Astrocyte (in vitro differentiated cells and primary cell): ENCODE results near the gene ZFPM1. TPM values are rescaled to one million over a fixed set of nuclear protein-coding genes. Genes with fewer than 3 reads are reported as not detected.

ENCODE experiments used
- DNase-seq: peaks from one replicate; pipeline ENCODE4 v3.0.0-alpha.2; 2010; ENCODE audit warnings: low read depth
- FAIRE-seq: peaks from 2 replicates; lab custom pipeline; 2011; peaks lifted over from hg19 to GRCh38; lab: Jason Lieb, UNC
- H2AFZ ChIP-seq: 2 replicates; pipeline ENCODE4 v1.6.0; 2012; ENCODE audit warnings: low read depth, low read length, inconsistent platforms
- H3K27ac ChIP-seq: 2 replicates; pipeline ENCODE4 v1.5.1; 2011; ENCODE audit warnings: low read depth, low read length, inconsistent platforms
- H3K27me3 ChIP-seq: 2 replicates; pipeline ENCODE4 v1.6.0; 2011; ENCODE audit warnings: low read length, inconsistent platforms; ENCODE audit not compliant: insufficient read depth
- H3K36me3 ChIP-seq: 2 replicates; pipeline ENCODE4 v1.5.1; 2011; ENCODE audit warnings: low read length, inconsistent platforms; ENCODE audit not compliant: insufficient read depth
- H3K4me1 ChIP-seq: 2 replicates; pipeline ENCODE4 v1.5.1; 2011; ENCODE audit warnings: low read length, inconsistent platforms; ENCODE audit not compliant: insufficient read depth
- H3K4me2 ChIP-seq: 2 replicates; pipeline ENCODE4 v1.6.0; 2012; ENCODE audit warnings: low read length, inconsistent platforms
- H3K4me3 ChIP-seq: 2 replicates; pipeline ENCODE4 v1.5.1; 2011; ENCODE audit warnings: low read depth, mild to moderate bottlenecking, low read length, inconsistent platforms; ENCODE audit not compliant: insufficient read depth
- H3K79me2 ChIP-seq: 2 replicates; pipeline ENCODE4 v1.6.0; 2012; ENCODE audit warnings: mild to moderate bottlenecking, low read length, inconsistent platforms; ENCODE audit not compliant: insufficient read depth
- H3K9ac ChIP-seq: 2 replicates; pipeline ENCODE4 v1.6.0; 2012; ENCODE audit warnings: mild to moderate bottlenecking, low read length, inconsistent platforms
- H3K9me3 ChIP-seq: 2 replicates; pipeline ENCODE4 v1.5.1; 2012; ENCODE audit warnings: low read depth, mild to moderate bottlenecking, low read length, inconsistent platforms; ENCODE audit not compliant: insufficient read depth
- H4K20me1 ChIP-seq: 2 replicates; pipeline ENCODE4 v1.6.0; 2012; ENCODE audit warnings: low read length, inconsistent platforms; ENCODE audit not compliant: insufficient read depth
- H3K27ac Mint-ChIP-seq: one replicate; pipeline ENCODE4 v1.8.0; 2021; ENCODE audit warnings: mild to moderate bottlenecking, mixed read lengths; ENCODE audit not compliant: unreplicated experiment
- H3K27me3 Mint-ChIP-seq: one replicate; pipeline ENCODE4 v1.8.0; 2021; ENCODE audit warnings: low read depth, mixed read lengths; ENCODE audit not compliant: unreplicated experiment
- H3K36me3 Mint-ChIP-seq: one replicate; pipeline ENCODE4 v1.8.0; 2021; ENCODE audit warnings: low read depth, mixed read lengths; ENCODE audit not compliant: unreplicated experiment
- H3K4me1 Mint-ChIP-seq: one replicate; pipeline ENCODE4 v1.8.0; 2021; ENCODE audit warnings: low read depth, mixed read lengths; ENCODE audit not compliant: unreplicated experiment
- H3K4me3 Mint-ChIP-seq: one replicate; pipeline ENCODE4 v1.8.0; 2021; ENCODE audit warnings: mild to moderate bottlenecking, moderate library complexity, mixed read lengths; ENCODE audit not compliant: unreplicated experiment
- H3K9me3 Mint-ChIP-seq: one replicate; pipeline ENCODE4 v1.8.0; 2021; ENCODE audit warnings: mild to moderate bottlenecking, mixed read lengths; ENCODE audit not compliant: unreplicated experiment
- CTCF ChIP-seq: IDR thresholded peaks from 2 replicates; pipeline ENCODE4 v1.5.1; 2011; ENCODE audit warnings: low read depth, mild to moderate bottlenecking, inconsistent platforms, low read length, moderate library complexity; ENCODE audit not compliant: insufficient read depth
- EZH2 ChIP-seq: IDR thresholded peaks from 2 replicates; pipeline ENCODE4 v1.6.1; 2012; ENCODE audit warnings: mild to moderate bottlenecking, low read length, inconsistent platforms; ENCODE audit not compliant: insufficient read depth
- total RNA-seq: library from RNA; stranded (reverse); gene quantifications from 2 replicates; pipeline ENCODE4 v1.2.1, GENCODE V29; 2021

ZFPM1 gene
- total RNA-seq, 1 donor from 2014 or later, result 8.6 TPM

DNA sequence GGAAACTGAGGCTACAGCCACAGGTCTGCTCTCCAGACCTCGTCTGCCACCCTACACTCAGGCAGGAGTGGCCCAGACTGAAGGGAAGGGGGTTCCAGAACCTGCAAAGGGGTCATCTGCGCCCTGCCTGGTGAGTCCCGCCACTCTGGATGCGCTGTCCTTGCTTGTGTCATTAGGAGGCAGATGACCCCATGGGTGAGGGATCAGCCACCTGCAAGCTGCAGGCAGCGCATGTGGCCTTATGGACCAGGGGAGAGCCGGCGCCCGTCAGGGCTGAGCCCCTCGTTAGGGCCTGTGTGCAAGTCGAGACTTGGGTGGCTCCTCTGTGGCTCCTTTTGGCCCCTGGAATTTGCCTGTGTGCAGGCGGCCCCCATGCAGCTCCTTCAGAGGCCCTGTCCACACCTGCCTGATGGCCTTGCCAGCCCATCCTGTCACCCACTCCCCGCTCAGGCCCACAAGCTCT, 5.7 kb downstream of the ZFPM1 start:
- H3K27me3 ChIP-seq, result no peaks in the 10 kb centered on the region
- no peak overlapping the region for H3K27ac ChIP-seq
- FAIRE-seq (no peak), DNase-seq (no peak)
- Mint-ChIP-seq H3K4me3 (no peak overlapping the region), H3K27me3 (no peaks in the 10 kb centered on the region), H3K27ac (peak overlapping the region; percentile 58), H3K36me3 (no peaks in the 10 kb centered on the region), H3K4me1 (peaks cover 6% of the 10 kb centered on the region), H3K9me3 (no peaks in the 10 kb centered on the region)
- H3K9ac ChIP-seq, result no peak overlapping the region
- H3K9me3 ChIP-seq, result no peaks in the 10 kb centered on the region
- no peaks in the 10 kb centered on the region for H3K36me3 ChIP-seq
- no peak overlapping the region for H3K4me3 ChIP-seq
- peaks cover 68% of the 10 kb centered on the region for H3K79me2 ChIP-seq
- H3K4me1 ChIP-seq, result peaks cover 37% of the 10 kb centered on the region
- no peak overlapping the region for H3K4me2 ChIP-seq
- no peak overlapping the region for H2AFZ ChIP-seq
- TF ChIP-seq EZH2 (no peak), CTCF (no peak)
- peaks cover 94% of the 10 kb centered on the region for H4K20me1 ChIP-seq

DNA sequence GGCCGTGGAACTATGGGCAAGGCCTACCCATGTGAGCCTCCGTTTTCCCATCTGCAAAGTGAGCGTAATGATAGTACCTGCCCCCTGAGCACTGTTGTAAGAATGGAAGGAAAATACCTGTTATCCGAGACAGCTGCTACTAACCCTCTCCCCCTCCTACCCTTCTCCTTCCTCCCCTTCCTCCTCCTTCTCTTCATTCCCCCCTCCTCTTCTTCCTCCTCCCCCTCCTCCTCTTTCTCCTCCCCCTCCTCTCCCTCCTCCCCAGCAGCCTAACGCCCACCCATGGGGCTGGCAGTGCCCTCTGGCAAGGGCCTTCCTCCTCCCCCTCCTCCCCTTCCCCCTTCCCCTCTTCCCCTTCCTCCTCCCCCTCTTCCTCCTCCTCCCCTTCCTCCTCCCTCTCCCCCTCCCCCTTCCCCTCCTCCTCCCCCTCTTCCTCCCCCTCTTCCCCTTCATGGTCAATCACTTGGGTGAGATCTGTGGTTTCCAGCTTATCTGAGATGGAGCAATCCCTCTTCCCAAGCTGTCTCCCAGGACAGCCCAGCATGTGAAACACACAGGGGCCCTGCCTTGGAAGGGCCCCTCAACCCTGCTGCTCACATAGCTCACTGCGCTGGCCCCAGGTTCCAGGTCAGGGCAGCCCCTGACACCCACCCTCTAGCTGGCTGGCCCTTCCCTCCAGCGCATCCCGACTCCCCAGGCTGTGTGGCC, 6.4 kb downstream of the ZFPM1 start:
- Histone ChIP-seq H3K27me3 (no peaks in the 10 kb centered on the region), H3K9me3 (no peaks in the 10 kb centered on the region), H3K36me3 (no peaks in the 10 kb centered on the region), H2AFZ (no peak overlapping the region), H4K20me1 (peaks cover 94% of the 10 kb centered on the region), H3K79me2 (peaks cover 69% of the 10 kb centered on the region), H3K4me1 (peaks cover 30% of the 10 kb centered on the region), H3K4me3 (no peak overlapping the region), H3K9ac (no peak overlapping the region), H3K27ac (no peak overlapping the region), H3K4me2 (no peak overlapping the region)
- no peaks in the 10 kb centered on the region for H3K36me3 Mint-ChIP-seq
- no peak for FAIRE-seq
- no peaks in the 10 kb centered on the region for H3K27me3 Mint-ChIP-seq
- H3K4me1 Mint-ChIP-seq, result peaks cover 6% of the 10 kb centered on the region
- TF ChIP-seq EZH2, result no peak
- no peak for TF ChIP-seq CTCF
- H3K9me3 Mint-ChIP-seq, result no peaks in the 10 kb centered on the region
- DNase-seq, result no peak
- H3K27ac Mint-ChIP-seq, result no peak overlapping the region
- H3K4me3 Mint-ChIP-seq, result no peak overlapping the region
